MM.1S (cell line): ENCODE measurements around the gene ARHGAP27.

Experiments
- CTCF ChIP-seq: fragments of 300-600 bp; sonication (generic); IDR thresholded peaks from 2 replicates; pipeline ENCODE4 v1.5.1; 2016; ENCODE audit warnings: antibody characterized with exemption, low read length, mixed read lengths
- EZH2 ChIP-seq: fragments of 300-600 bp; sonication (generic); optimal IDR thresholded peaks from 2 replicates; pipeline ENCODE3; 2017; ENCODE audit warnings: low read depth, mild to moderate bottlenecking, antibody characterized with exemption, low read length, mixed read lengths

DNA sequence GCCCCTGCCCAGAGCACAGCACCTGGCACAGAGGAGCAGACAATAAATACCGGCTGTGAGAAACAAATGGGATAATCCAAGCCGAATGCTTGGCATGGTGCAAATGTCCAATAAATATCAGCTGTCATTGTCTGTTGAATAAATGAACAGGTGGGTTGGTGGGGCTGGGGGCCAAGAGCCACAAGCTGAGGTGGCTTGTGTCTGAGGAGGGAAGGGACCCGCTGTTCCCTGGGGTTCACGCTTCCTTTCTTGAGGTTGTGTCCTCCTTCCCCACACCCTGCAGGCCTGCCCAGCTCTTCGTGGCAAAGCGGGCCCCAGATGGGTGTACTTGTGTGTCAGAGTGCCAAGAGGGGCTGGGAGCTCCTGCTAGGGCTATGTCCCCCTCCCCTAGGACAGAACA, 38.6 kb downstream of the ARHGAP27 start:
- no peak for TF ChIP-seq CTCF
- TF ChIP-seq EZH2: no peak
